ENCODE data around the gene CLIP1. TPM values are rescaled to one million over a fixed set of nuclear protein-coding genes. Genes with fewer than 3 reads are reported as not detected.

CLIP1 gene
- total and polyA plus RNA-seq, 2 of the 4 experiments (the other 2 are of a cell fraction), result 38.0 to 54.8 TPM

- Histone ChIP-seq H4K91ac (ENCODE audit: insufficient read depth, low read depth, low read length) (no peak overlapping the region), H2BK15ac (ENCODE audit: low read depth, low read length) (no peak overlapping the region), H3K4me2 (ENCODE audit: low read depth, low read length) (no peak overlapping the region), H3K36me3 (ENCODE audit: control insufficient read depth, insufficient read depth, low read length) (peaks cover 32% of the 10 kb centered on the region), H2AK9ac (replicated peaks; ENCODE audit: low read depth, low read length, poor library complexity) (no peak overlapping the region), H3K9me3 (ENCODE audit: control insufficient read depth, insufficient read depth, low read length) (no peaks in the 10 kb centered on the region), H2AK5ac (ENCODE audit: low read depth, low read length) (no peak overlapping the region), H2BK20ac (ENCODE audit: low read depth, low read length) (no peak overlapping the region), H3K27me3 (ENCODE audit: control insufficient read depth, insufficient read depth, low read length) (no peaks in the 10 kb centered on the region), H4K20me1 (ENCODE audit: insufficient read depth, low read length) (no peaks in the 10 kb centered on the region; the same call in 1 of the 2 replicates), H4K8ac (ENCODE audit: low read depth in 2 of 2, low read length in 2 of 2) (no peak overlapping the region), H3K4ac (ENCODE audit: low read depth, low read length) (no peak overlapping the region), H3K27ac (ENCODE audit: insufficient read depth, low read length) (no peak overlapping the region), H3K4me3 (ENCODE audit: insufficient read depth, low read depth, low read length) (no peak overlapping the region), H4K5ac (ENCODE audit: low read depth, low read length) (no peak overlapping the region), H2BK5ac (ENCODE audit: low read depth, low read length, poor library complexity, severe bottlenecking) (no peak overlapping the region), H3K9me1 (ENCODE audit: insufficient read depth, low read length) (peaks cover 6% of the 10 kb centered on the region; the same call in 1 of the 2 replicates), H2AFZ (replicated peaks; ENCODE audit: low read length, poor library complexity) (no peak overlapping the region), H3K56ac (ENCODE audit: extremely low read depth, insufficient read depth, low read length) (no peak overlapping the region), H3K23ac (ENCODE audit: low read depth, low read length) (no peak overlapping the region), H3K79me1 (ENCODE audit: low read depth in 1 of 2, low read length in 2 of 2) (peaks cover 16 to 19% of the 10 kb centered on the region in 2 experiments), H2BK120ac (ENCODE audit: low read depth, low read length) (no peak overlapping the region), H3K9ac (ENCODE audit: low read depth, low read length) (no peak overlapping the region), H3K4me1 (ENCODE audit: control insufficient read depth, insufficient read depth, low read length) (peaks cover 2% of the 10 kb centered on the region; the same call in 1 of the 2 replicates), H3K14ac (replicated peaks; ENCODE audit: low read depth, low read length) (no peak overlapping the region), H3K18ac (ENCODE audit: low read depth, low read length) (no peak overlapping the region)
- TF ChIP-seq FOS (IDR thresholded peaks at IDR 0.05; ENCODE audit: low read depth, low read length) (no peak), RAD21 (IDR thresholded peaks at IDR 0.05; ENCODE audit: low read length) (no peak), MAZ (IDR thresholded peaks at IDR 0.05; ENCODE audit: borderline replicate concordance, low read depth, low read length) (no peak), SMC3 (IDR thresholded peaks at IDR 0.05; ENCODE audit: low read depth, low read length) (no peak), MAFK (IDR thresholded peaks at IDR 0.05; ENCODE audit: low read depth, low read length) (no peak), CEBPB (IDR thresholded peaks at IDR 0.05; ENCODE audit: low read depth, low read length) (no peak), BHLHE40 (IDR thresholded peaks at IDR 0.05; ENCODE audit: low read depth, low read length) (no peak), RFX5 (IDR thresholded peaks at IDR 0.05; ENCODE audit: low read depth, low read length) (no peak), POLR2A (IDR thresholded peaks at IDR 0.05; ENCODE audit: low read depth, low read length) (no peak), RCOR1 (IDR thresholded peaks at IDR 0.05; ENCODE audit: insufficient replicate concordance, low read length) (no peak), NFE2L2 (IDR thresholded peaks at IDR 0.05; ENCODE audit: low read depth, low read length) (no peak), CHD1 (IDR thresholded peaks at IDR 0.05; ENCODE audit: low read depth, low read length) (no peak), MXI1 (IDR thresholded peaks at IDR 0.05; ENCODE audit: borderline replicate concordance, low read depth, low read length) (no peak), USF2 (IDR thresholded peaks at IDR 0.05; ENCODE audit: low read depth, low read length) (no peak)
- TF ChIP-seq, protein P1, sequence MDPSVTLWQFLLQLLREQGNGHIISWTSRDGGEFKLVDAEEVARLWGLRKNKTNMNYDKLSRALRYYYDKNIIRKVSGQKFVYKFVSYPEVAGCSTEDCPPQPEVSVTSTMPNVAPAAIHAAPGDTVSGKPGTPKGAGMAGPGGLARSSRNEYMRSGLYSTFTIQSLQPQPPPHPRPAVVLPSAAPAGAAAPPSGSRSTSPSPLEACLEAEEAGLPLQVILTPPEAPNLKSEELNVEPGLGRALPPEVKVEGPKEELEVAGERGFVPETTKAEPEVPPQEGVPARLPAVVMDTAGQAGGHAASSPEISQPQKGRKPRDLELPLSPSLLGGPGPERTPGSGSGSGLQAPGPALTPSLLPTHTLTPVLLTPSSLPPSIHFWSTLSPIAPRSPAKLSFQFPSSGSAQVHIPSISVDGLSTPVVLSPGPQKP (IDR thresholded peaks at IDR 0.05; ENCODE audit: borderline replicate concordance, low read depth, low read length), result no peak
- TF ChIP-seq, protein P2, sequence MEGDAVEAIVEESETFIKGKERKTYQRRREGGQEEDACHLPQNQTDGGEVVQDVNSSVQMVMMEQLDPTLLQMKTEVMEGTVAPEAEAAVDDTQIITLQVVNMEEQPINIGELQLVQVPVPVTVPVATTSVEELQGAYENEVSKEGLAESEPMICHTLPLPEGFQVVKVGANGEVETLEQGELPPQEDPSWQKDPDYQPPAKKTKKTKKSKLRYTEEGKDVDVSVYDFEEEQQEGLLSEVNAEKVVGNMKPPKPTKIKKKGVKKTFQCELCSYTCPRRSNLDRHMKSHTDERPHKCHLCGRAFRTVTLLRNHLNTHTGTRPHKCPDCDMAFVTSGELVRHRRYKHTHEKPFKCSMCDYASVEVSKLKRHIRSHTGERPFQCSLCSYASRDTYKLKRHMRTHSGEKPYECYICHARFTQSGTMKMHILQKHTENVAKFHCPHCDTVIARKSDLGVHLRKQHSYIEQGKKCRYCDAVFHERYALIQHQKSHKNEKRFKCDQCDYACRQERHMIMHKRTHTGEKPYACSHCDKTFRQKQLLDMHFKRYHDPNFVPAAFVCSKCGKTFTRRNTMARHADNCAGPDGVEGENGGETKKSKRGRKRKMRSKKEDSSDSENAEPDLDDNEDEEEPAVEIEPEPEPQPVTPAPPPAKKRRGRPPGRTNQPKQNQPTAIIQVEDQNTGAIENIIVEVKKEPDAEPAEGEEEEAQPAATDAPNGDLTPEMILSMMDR (conservative IDR thresholded peaks at IDR 0.05; ENCODE audit: low read depth, low read length), result no peak
- dilution Hi-C loops (cut with HindIII; ENCODE audit: low sequenced_read_pairs, unreplicated experiment), result no loop called here
- CTCF ChIA-PET, result no interaction called here
- POLR2A ChIA-PET (ENCODE audit: unreplicated experiment), result no interaction called here
- BruUV-seq (replicated peaks), result no TSS peak
- ATAC-seq (ENCODE audit: low read depth), result no peak
- whole genome bisulfite sequencing, 2 experiments (ENCODE audit: extremely low coverage in 2 of 2, insufficient read length in 1 of 2), result 90% methylated on average over 2 of the region's 4 CpGs; no CpG with 5 or more reads in 1 of the 2 experiments
- intact Hi-C loops (cut with micrococcal nuclease), result no loop called here
- in situ Hi-C loops (cut with MboI; ENCODE audit: low sequenced_read_pairs), result no loop called here
- no peak for DNase-seq
Measured at GRCh38 chr12:122303068-122303467, 119.4 kb downstream of the CLIP1 start.

Measured in IMR-90 (cell line).